Neural cell (in vitro differentiated cells): ENCODE measurements around the gene MCL1. TPM values are rescaled to one million over a fixed set of nuclear protein-coding genes. Genes with fewer than 3 reads are reported as not detected.

Source experiments
- H2AFZ ChIP-seq: fragments of 200-600, 300-800 bp; sonication (generic), shearing (Covaris generic); 2 replicates; pipeline ENCODE4 v1.6.0; 2014; ENCODE audit warnings: low read depth, mild to moderate bottlenecking, antibody characterized with exemption, low read length, moderate library complexity
- H3F3A ChIP-seq: fragments of 200-600 bp; shearing (Covaris generic); 2 replicates; pipeline ENCODE4 v1.6.1; 2016; ENCODE audit warnings: mild to moderate bottlenecking, moderate library complexity, mixed read lengths, antibody characterized with exemption, low read length; ENCODE audit not compliant: insufficient read depth, poor library complexity, severe bottlenecking
- H3K27ac ChIP-seq: fragments of 200-600, 300-800 bp; sonication (generic), shearing (Covaris generic); 2 replicates; pipeline ENCODE4 v1.5.1; 2014; ENCODE audit warnings: mild to moderate bottlenecking, low read length, moderate library complexity
- H3K27me3 ChIP-seq: fragments of 300-800, 200-600 bp; sonication (generic), shearing (Covaris generic); 2 replicates; pipeline ENCODE4 v1.6.0; 2014; ENCODE audit warnings: mild to moderate bottlenecking, low read depth, low read length, moderate library complexity; ENCODE audit not compliant: insufficient read depth
- H3K36me3 ChIP-seq: fragments of 300-800, 200-600 bp; sonication (generic), shearing (Covaris generic); 2 replicates; pipeline ENCODE4 v1.5.1; 2014; ENCODE audit warnings: mild to moderate bottlenecking, antibody characterized with exemption, low read length, moderate library complexity; ENCODE audit not compliant: insufficient read depth
- H3K4me2 ChIP-seq: fragments of 300-800, 200-600 bp; sonication (generic), shearing (Covaris generic); 2 replicates; pipeline ENCODE4 v1.6.0; 2014; ENCODE audit warnings: mild to moderate bottlenecking, low read length
- H3K4me3 ChIP-seq: fragments of 300-800, 200-600 bp; sonication (generic), shearing (Covaris generic); 2 replicates; pipeline ENCODE4 v1.5.1; 2014; ENCODE audit warnings: mild to moderate bottlenecking, low read length, moderate library complexity
- H3K79me2 ChIP-seq: fragments of 200-600 bp; shearing (Covaris generic); replicated peaks from 2 replicates; pipeline ENCODE4 v1.6.0; 2014; ENCODE audit warnings: mild to moderate bottlenecking, low read length, moderate library complexity; ENCODE audit not compliant: insufficient read depth
- H3K9ac ChIP-seq: fragments of 300-800, 200-600 bp; sonication (generic), shearing (Covaris generic); 2 replicates; pipeline ENCODE4 v1.6.1; 2016; ENCODE audit warnings: mild to moderate bottlenecking, low read length, mixed read lengths
- H3K9me2 ChIP-seq: fragments of 200-600 bp; shearing (Covaris generic); 2 replicates; pipeline ENCODE4 v1.6.1; 2016; ENCODE audit warnings: mild to moderate bottlenecking, low read length, mixed read lengths; ENCODE audit not compliant: insufficient read depth
- H3K9me3 ChIP-seq: fragments of 200-600, 300-800 bp; sonication (generic), shearing (Covaris generic); 2 replicates; pipeline ENCODE4 v1.6.1; 2016; ENCODE audit warnings: mild to moderate bottlenecking, mixed run types, low read length, moderate library complexity, mixed read lengths
- H4K20me1 ChIP-seq: fragments of 200-600 bp; shearing (Covaris generic); 2 replicates; pipeline ENCODE4 v1.6.1; 2016; ENCODE audit warnings: mild to moderate bottlenecking, mixed run types; ENCODE audit not compliant: insufficient read depth
- EP300 ChIP-seq: fragments of 450-650 bp; conservative IDR thresholded peaks from 2 replicates; pipeline ENCODE4 v1.6.1; 2014; ENCODE audit warnings: antibody characterized with exemption, mild to moderate bottlenecking, moderate library complexity; ENCODE audit not compliant: poor library complexity, severe bottlenecking
- EZH2 ChIP-seq: fragments of 200-600, 300-800 bp; shearing (Covaris generic), sonication (generic); IDR thresholded peaks from 2 replicates; pipeline ENCODE4 v1.6.1; 2014; ENCODE audit warnings: antibody characterized with exemption, low read length, borderline replicate concordance, mild to moderate bottlenecking; ENCODE audit not compliant: insufficient read depth, poor library complexity, severe bottlenecking
- MXI1 ChIP-seq: fragments of 450-650 bp; conservative IDR thresholded peaks from 2 replicates; pipeline ENCODE4 v1.6.1; 2014; ENCODE audit warnings: antibody characterized with exemption, mild to moderate bottlenecking; ENCODE audit not compliant: poor library complexity, severe bottlenecking
- POLR2AphosphoS5 ChIP-seq: IDR thresholded peaks from 2 replicates; pipeline ENCODE4 v1.6.1; 2012
- RAD21 ChIP-seq: fragments of 450-650 bp; conservative IDR thresholded peaks from 2 replicates; pipeline ENCODE4 v1.6.1; 2014; ENCODE audit warnings: antibody characterized with exemption, mild to moderate bottlenecking, moderate library complexity
- SMC3 ChIP-seq: fragments of 450-650 bp; conservative IDR thresholded peaks from 2 replicates; pipeline ENCODE4 v1.6.1; 2014; ENCODE audit warnings: antibody characterized with exemption, mild to moderate bottlenecking, moderate library complexity; ENCODE audit not compliant: poor library complexity
- TAF1 ChIP-seq: IDR thresholded peaks from 2 replicates; pipeline ENCODE4 v1.6.1; 2012; ENCODE audit warnings: low read depth
- polyA plus RNA-seq: library from polyadenylated mRNA; depleted of rRNA; stranded (reverse); fragments of >200 nt; gene quantifications from 2 replicates; pipeline ENCODE4 v1.2.3, GENCODE V29; 2014
- TF ChIP-seq, protein P1 (sequence below): IDR thresholded peaks from 2 replicates; pipeline ENCODE4 v1.6.1; 2012; ENCODE audit warnings: borderline replicate concordance
- TF ChIP-seq, protein P2 (sequence below): fragments of 450-650 bp; IDR thresholded peaks from 2 replicates; pipeline ENCODE4 v1.5.1; 2014; ENCODE audit warnings: antibody characterized with exemption, mild to moderate bottlenecking, moderate library complexity; ENCODE audit not compliant: poor library complexity, severe bottlenecking

MCL1 gene
- polyA plus RNA-seq, 1 donor from 2014 or later: 171 TPM

DNA sequence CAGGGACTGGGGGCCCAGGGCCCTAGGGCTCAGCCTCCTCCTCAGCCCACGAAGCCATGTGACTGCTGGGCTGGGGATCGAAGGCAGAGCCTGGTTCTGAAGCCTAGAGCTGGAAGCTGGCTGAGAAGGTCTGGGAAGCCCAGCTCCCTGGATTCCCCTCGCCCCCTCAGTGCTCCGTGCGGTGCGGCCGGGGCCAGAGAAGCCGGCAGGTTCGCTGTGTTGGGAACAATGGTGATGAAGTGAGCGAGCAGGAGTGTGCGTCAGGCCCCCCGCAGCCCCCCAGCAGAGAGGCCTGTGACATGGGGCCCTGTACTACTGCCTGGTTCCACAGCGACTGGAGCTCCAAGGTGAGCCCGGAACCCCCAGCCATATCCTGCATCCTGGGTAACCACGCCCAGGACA, 21.1 kb downstream of the MCL1 start:
- H3F3A ChIP-seq: peaks cover 4% of the 10 kb centered on the region
- no peaks in the 10 kb centered on the region for H3K36me3 ChIP-seq
- H3K4me3 ChIP-seq: no peak overlapping the region
- H2AFZ ChIP-seq: no peak overlapping the region
- no peaks in the 10 kb centered on the region for H3K79me2 ChIP-seq
- no peaks in the 10 kb centered on the region for H3K27me3 ChIP-seq
- H3K9ac ChIP-seq: no peak overlapping the region
- H3K4me2 ChIP-seq: no peak overlapping the region
- H3K9me3 ChIP-seq: no peaks in the 10 kb centered on the region
- TF ChIP-seq POLR2AphosphoS5 (no peak), MXI1 (no peak), RAD21 (no peak), EZH2 (no peak), SMC3 (no peak), TAF1 (no peak), EP300 (no peak)
- TF ChIP-seq, protein P1, sequence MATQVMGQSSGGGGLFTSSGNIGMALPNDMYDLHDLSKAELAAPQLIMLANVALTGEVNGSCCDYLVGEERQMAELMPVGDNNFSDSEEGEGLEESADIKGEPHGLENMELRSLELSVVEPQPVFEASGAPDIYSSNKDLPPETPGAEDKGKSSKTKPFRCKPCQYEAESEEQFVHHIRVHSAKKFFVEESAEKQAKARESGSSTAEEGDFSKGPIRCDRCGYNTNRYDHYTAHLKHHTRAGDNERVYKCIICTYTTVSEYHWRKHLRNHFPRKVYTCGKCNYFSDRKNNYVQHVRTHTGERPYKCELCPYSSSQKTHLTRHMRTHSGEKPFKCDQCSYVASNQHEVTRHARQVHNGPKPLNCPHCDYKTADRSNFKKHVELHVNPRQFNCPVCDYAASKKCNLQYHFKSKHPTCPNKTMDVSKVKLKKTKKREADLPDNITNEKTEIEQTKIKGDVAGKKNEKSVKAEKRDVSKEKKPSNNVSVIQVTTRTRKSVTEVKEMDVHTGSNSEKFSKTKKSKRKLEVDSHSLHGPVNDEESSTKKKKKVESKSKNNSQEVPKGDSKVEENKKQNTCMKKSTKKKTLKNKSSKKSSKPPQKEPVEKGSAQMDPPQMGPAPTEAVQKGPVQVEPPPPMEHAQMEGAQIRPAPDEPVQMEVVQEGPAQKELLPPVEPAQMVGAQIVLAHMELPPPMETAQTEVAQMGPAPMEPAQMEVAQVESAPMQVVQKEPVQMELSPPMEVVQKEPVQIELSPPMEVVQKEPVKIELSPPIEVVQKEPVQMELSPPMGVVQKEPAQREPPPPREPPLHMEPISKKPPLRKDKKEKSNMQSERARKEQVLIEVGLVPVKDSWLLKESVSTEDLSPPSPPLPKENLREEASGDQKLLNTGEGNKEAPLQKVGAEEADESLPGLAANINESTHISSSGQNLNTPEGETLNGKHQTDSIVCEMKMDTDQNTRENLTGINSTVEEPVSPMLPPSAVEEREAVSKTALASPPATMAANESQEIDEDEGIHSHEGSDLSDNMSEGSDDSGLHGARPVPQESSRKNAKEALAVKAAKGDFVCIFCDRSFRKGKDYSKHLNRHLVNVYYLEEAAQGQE: no peak
- TF ChIP-seq, protein P2, sequence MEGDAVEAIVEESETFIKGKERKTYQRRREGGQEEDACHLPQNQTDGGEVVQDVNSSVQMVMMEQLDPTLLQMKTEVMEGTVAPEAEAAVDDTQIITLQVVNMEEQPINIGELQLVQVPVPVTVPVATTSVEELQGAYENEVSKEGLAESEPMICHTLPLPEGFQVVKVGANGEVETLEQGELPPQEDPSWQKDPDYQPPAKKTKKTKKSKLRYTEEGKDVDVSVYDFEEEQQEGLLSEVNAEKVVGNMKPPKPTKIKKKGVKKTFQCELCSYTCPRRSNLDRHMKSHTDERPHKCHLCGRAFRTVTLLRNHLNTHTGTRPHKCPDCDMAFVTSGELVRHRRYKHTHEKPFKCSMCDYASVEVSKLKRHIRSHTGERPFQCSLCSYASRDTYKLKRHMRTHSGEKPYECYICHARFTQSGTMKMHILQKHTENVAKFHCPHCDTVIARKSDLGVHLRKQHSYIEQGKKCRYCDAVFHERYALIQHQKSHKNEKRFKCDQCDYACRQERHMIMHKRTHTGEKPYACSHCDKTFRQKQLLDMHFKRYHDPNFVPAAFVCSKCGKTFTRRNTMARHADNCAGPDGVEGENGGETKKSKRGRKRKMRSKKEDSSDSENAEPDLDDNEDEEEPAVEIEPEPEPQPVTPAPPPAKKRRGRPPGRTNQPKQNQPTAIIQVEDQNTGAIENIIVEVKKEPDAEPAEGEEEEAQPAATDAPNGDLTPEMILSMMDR: no peak
- H3K9me2 ChIP-seq: no peaks in the 10 kb centered on the region
- H4K20me1 ChIP-seq: no peaks in the 10 kb centered on the region
- H3K27ac ChIP-seq: no peak overlapping the region

GRCh38 chr1:150557813-150558212, 21.6 kb downstream of the MCL1 start:
- H3K4me2 ChIP-seq: no peak overlapping the region
- H3K9me2 ChIP-seq: no peaks in the 10 kb centered on the region
- H3K4me3 ChIP-seq: no peak overlapping the region
- no peak overlapping the region for H3K27ac ChIP-seq
- no peaks in the 10 kb centered on the region for H3K9me3 ChIP-seq
- TF ChIP-seq, protein P1: no peak
- TF ChIP-seq SMC3 (no peak), POLR2AphosphoS5 (no peak), EZH2 (no peak), EP300 (no peak), TAF1 (no peak), MXI1 (no peak), RAD21 (no peak)
- TF ChIP-seq, protein P2: no peak
- no peak overlapping the region for H2AFZ ChIP-seq
- H3K36me3 ChIP-seq: no peaks in the 10 kb centered on the region
- no peaks in the 10 kb centered on the region for H3K79me2 ChIP-seq
- no peaks in the 10 kb centered on the region for H3K27me3 ChIP-seq
- H4K20me1 ChIP-seq: no peaks in the 10 kb centered on the region
- peaks cover 3% of the 10 kb centered on the region for H3F3A ChIP-seq
- H3K9ac ChIP-seq: no peak overlapping the region
